HG02938 (cell line): ENCODE measurements around the gene NCF2.

Experiments used
- ATAC-seq: cut with Tn5 transposase; IDR thresholded peaks from one replicate; pipeline ENCODE4 v1.9.1; 2021; ENCODE audit warnings: mild to moderate bottlenecking, moderate library complexity; ENCODE audit not compliant: unreplicated experiment

NCF2 gene

GRCh38 chr1:183586455-183586854 lies 3.8 kb downstream of the NCF2 start:
- ATAC-seq = no peak

DNA sequence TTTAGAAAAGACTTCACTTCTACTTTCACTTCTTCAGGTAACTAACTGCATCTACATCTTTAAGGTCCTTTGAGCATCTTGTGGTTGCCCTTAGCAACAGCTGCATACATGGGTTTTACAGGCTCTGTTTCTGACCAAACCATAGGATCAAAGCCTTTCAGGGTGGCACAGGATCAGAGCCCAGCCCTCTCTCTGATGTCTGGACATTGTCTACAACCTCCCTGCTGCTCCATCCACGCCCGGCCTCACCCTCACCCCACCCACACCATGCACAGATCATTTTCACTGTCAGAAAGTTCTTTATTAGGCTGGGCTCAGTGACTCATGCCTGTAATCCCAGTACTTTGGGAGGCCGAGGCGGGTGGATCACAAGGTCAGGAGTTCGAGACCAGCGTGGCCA lies 5.2 kb downstream of the NCF2 start:
- ATAC-seq = no peak

DNA sequence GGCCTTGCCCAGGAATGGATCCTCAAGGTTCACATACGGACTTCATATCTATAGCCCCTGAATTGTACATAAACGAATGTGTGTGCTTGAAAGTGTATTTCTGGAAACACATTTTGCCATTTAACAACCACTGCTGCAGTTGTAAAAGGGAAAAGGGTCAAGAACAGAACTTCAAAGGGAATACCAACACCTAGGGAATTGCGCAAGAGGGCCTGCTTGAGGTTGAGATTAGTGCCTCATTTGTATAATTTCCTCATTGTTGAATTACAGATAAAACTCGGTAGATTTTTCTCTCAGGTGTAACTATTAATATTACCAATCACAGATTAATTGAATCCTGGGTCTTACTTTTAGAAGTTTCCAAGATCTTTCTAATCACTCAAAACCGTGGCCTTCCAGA lies 6.1 kb downstream of the NCF2 start:
- ATAC-seq = no peak

DNA sequence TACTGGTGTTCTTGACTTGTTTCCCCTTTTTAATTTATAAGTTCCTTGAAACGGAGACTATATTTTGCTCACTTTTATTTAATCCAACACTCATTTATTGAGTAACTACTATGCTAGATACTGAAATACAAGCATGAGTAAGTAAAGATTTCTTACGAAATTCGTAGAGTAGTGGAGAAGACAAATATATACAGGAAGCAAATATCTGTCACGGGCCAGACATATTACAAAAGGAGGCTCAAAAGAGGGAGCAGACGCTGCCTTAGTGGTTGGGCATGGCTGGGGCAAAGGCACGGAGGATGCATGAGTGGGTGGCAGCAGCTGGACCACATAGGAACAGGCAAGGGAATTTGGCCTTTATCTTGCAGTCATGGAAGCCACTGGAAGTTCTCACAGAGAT lies 6.8 kb downstream of the NCF2 start:
- ATAC-seq = no peak

GRCh38 chr1:183582021-183582713 lies 8.1 kb downstream of the NCF2 start:
- no peak for ATAC-seq

DNA sequence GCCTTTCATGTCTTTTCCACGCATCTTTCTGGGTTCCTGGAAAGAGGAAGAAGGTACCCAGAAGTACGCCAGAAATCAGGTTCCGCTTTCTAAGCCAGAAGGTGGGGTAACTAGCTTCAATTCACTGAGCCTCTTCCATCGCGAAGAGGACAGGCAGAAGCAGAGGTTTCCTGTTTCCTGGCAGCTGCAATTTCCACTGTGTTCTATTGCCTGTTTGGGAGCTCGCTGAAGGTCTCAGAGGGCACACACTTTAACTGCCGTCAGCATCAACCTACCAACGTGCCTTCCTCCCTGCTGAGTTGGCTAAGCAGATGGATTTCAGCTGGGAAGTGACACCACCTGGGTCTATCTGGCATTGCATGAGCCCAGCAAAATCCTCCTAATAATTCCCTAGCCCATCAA lies 10.0 kb downstream of the NCF2 start:
- ATAC-seq = no peak

DNA sequence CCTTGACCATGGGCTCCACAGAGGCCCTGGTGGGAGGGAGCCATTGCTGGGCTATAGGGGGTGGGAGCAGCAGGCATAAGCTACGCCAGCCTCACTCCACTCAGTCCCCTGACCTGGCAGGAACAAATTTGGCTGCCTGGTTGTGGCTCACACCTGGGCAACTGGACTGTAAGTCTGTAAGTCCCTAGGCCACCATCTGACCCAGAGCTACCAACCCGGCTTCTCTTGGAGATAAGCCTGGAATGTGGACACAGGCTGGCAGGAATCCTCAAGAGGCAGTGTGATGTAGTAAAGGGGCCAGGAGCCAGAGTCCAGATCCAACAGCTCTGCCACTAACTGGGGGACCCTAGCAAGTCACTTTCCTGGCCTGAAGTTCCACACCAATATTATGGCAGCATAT lies 11.4 kb downstream of the NCF2 start:
- ATAC-seq = no peak

GRCh38 chr1:183577897-183578465 lies 12.3 kb downstream of the NCF2 start:
- no peak for ATAC-seq

GRCh38 chr1:183576537-183576936 lies 13.7 kb downstream of the NCF2 start:
- no peak for ATAC-seq

DNA sequence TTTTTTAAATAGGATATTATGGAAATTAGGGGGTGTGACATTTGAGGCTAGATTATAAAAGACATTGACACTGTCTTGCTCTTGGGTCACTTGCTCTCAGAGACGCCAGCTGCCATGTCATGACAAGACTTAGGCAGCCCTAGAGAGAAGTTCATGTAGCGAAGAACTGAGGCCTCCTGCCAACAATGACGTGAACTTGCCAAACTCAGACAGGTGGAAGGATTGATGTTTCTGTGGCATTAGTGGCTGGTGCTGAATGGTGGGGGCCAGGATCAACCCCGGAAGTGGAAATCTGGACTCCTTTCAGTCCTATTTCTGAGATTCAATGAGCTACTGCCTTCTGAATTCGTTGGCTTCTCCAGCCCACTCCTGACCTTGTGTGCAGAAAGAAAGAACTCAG lies 14.7 kb downstream of the NCF2 start:
- no peak for ATAC-seq

DNA sequence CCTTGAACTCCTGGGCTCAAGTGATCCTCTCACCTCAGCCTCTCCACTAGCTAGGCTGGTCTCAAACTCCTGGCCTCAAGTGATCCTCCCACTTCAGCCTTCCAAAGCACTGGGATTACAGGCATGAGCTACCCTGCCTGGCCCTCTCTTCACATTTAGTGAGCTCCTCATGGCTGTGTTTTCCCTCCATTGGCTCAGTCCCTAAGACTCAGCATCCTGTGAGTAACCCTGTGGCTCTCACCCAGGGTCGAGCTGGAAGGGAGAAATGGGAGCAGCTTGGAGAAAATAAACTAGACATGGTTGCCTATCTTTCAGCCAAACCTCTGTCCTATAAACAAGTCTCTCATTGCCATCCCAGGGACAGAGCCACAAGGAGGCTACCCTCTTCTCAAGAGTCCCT lies 17.5 kb downstream of the NCF2 start:
- ATAC-seq = no peak

DNA sequence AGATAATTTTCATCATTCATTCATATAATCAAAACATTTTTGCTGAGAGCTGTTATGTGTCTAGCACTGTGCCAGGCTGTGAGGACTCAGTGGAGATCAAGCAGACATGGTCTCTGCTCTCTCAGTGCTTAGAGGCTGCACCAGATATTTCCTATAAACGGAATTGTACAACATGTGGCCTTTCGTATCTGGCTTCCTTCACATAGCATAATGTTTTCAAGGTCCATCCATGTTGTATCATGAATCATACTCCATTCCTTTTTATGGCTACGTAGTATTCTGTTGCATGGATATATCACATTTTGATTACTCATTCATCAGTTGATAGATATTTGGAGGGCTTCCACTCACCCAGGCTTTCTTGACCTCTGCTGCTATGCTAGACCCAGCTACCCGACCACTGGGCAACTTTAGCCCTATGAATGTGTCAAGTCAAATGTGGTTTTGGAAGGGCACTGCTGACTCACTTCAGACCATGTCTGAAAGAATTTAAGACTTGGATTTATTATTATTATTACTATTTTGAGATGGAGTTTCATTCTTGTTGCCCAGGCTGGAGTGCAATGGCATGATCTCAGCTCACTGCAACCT lies 18.5 kb downstream of the NCF2 start:
- no peak for ATAC-seq

DNA sequence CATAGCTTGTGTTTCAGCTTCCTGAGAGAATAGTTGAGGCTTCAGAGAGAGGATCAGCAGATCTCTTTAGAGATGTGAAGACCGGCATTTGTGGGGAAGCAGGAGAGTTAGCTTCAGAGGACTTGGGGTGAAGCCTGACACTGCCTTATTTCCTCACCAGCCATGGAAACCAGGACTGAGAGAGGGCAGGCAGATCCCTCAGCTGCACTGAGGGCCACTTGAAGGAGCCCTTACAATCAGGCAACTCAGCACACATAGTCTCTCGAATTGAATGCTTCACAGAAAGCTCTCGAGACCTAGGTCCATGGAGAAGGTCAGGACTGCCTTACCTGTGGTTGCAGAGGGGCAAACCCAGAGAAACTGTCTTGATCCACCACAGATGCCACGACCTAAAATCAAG lies 19.8 kb downstream of the NCF2 start:
- ATAC-seq = no peak

DNA sequence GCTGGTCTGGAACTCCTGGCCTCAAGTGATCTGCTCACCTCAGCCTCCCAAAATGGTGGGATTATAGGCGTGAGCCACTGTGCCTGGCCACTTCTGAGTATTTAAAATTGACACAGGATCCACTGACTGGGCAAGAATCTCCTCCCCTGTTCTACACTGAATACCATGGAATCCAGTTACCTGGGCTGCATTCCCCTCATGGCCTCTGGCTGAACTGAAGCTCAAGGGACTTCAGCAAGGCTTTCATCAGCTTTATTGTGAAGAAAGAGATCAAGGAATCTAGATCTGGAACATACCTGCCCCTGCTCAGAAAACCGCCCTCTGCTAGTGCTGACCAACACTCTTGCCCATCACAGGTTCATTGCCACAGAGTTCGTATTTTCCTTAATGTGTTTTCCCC lies 20.5 kb downstream of the NCF2 start:
- ATAC-seq = no peak

GRCh38 chr1:183569141-183569540 lies 21.1 kb downstream of the NCF2 start:
- ATAC-seq = no peak

- ATAC-seq = no peak
Measured at GRCh38 chr1:183568176-183569021, 21.9 kb downstream of the NCF2 start.

DNA sequence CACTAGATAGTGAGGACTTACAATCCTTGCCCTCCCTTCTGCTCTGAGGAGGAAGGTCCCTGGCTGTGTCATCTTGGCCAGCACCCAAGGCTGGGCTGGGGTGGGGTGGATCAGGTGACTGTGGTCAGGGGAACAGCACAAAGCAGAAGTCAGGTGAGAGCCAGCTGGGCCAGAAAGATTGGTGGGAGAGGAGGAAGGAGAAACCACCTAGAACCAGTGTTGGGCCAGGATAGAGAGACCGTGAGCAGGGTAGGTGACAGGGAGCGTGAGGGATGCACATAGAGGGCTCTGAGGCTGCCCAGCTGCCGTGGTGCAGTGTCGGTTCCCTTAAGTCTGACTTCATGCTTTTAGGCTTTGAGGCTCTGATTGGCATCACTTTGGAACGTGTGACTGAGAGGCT lies 22.7 kb downstream of the NCF2 start:
- ATAC-seq = no peak

- no peak for ATAC-seq
Measured at GRCh38 chr1:183566026-183566425, 24.2 kb downstream of the NCF2 start.

- ATAC-seq = no peak
Measured at GRCh38 chr1:183565261-183565660, 25.0 kb downstream of the NCF2 start.

GRCh38 chr1:183562701-183563100 lies 27.6 kb downstream of the NCF2 start:
- ATAC-seq = no peak

DNA sequence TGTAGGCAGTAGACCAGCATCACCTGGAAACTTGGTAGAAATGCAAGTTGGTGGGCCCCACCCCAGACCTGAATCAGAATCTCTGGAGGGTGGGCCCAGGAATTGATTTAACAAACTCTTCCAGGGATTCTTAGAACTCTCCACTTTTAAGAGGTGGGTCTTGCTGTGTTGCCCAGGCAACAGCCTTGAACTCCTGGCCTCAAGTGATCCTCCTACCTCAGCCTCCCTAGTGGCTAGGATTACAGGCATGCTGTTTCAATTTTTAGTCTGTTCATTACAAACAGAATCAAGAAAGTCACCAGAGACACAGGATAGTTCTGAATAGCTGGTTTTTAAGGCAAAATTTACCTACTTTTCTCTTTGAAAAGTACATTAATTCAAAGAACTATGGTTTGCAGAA lies 31.2 kb downstream of the NCF2 start:
- no peak for ATAC-seq

DNA sequence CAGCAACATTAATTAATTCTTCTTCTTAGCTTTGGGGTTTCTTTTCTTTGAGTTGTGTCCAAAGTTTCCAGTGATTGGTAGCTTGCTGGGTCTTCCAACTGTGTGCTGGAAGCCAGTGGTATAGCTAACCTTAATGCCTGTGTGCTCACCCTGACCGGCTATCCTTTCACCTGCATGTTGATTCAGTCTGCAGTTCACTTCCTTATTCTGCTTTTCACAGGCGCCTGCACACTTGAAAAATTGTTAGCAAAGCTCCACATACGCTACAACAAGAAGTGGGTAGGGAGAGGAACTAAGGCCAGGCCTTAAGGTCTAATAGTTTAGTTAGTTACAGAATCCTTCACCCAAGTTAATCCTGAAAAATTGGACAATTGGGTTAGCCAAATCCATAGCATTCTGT lies 35.7 kb downstream of the NCF2 start:
- ATAC-seq = no peak
